Tibial nerve (tissue), 4 donors: ENCODE measurements around the gene SERPINA1. TPM values are rescaled to one million over a fixed set of nuclear protein-coding genes. Genes with fewer than 3 reads are reported as not detected.
"Not testable (repeated sequence)": the region's sequence is repeated elsewhere in the genome, so short reads cannot be mapped to it uniquely, and the experiment has no call there.

ENCODE experiments used
- DNase-seq, 2 donors: peaks; one replicate each; pipeline ENCODE4 v3.0.0-alpha.2; 2019; ENCODE audit warnings: low spot score in 2 of 2
- H3K27ac ChIP-seq, 4 donors: fragments of 200-600 bp; sonication (generic) in 3 of 4; one replicate each; pipeline ENCODE4 v1.5.1; 2017 to 2019; ENCODE audit warnings: mild to moderate bottlenecking in 1 of 4
- H3K27me3 ChIP-seq, 2 donors: fragments of 200-600 bp; sonication (generic) in 1 of 2; one replicate each; pipeline versions ENCODE4 v1.5.1 to v1.6.0; 2017 to 2019
- H3K36me3 ChIP-seq, 3 donors: fragments of 200-600 bp; sonication (generic); one replicate each; pipeline ENCODE4 v1.5.1; 2018 to 2019
- H3K4me1 ChIP-seq, 4 donors: fragments of 200-600 bp; sonication (generic) in 3 of 4; one replicate each; pipeline ENCODE4 v1.5.1; 2017 to 2019
- H3K4me3 ChIP-seq, 4 donors: fragments of 200-600 bp; sonication (generic) in 3 of 4; one replicate each; pipeline ENCODE4 v1.5.1; 2017 to 2019; ENCODE audit warnings: mild to moderate bottlenecking in 1 of 4, moderate library complexity in 1 of 4
- H3K9me3 ChIP-seq, 4 donors: fragments of 200-600 bp; sonication (generic) in 3 of 4; one replicate each; pipeline ENCODE4 v1.5.1; 2017 to 2019
- EP300 ChIP-seq, 2 donors: sonication (generic); formaldehyde crosslinking; IDR thresholded peaks; one replicate each; pipeline ENCODE4 v1.6.1; 2017; ENCODE audit warnings: antibody characterized with exemption in 2 of 2, mild to moderate bottlenecking in 1 of 2
- POLR2A ChIP-seq, 2 donors: fragments of 450-650 bp; IDR thresholded peaks; one replicate each; pipeline ENCODE4 v1.6.1; 2017; ENCODE audit warnings: antibody characterized with exemption in 2 of 2, mild to moderate bottlenecking in 2 of 2, moderate library complexity in 2 of 2
- WGBS, 2 donors: methylation state at CpG; one replicate each; pipeline ENCODE4 v1.1.5; 2018; 5-methylcytosine and 5-hydroxymethylcytosine counted together
- total RNA-seq, 4 donors: library from RNA; depleted of rRNA; stranded (reverse); fragments of >200 nt; gene quantifications; one replicate each; pipeline ENCODE4 v1.1.0, GENCODE V29; 2016
- TF ChIP-seq, protein P1 (sequence below), 5 experiments: fragments of 200-600 bp in 3 of 5; fragments of 450-650 bp in 2 of 5; sonication (generic) in 3 of 5; IDR thresholded peaks; one replicate each; pipeline ENCODE4 v1.5.1; 2016 to 2019; ENCODE audit warnings: antibody characterized with exemption in 5 of 5, mild to moderate bottlenecking in 3 of 5, moderate library complexity in 2 of 5

The SERPINA1 gene
- total RNA-seq, 4 donors from 2014 or later = 5.7 to 13.9 (median 9.0) TPM

DNA sequence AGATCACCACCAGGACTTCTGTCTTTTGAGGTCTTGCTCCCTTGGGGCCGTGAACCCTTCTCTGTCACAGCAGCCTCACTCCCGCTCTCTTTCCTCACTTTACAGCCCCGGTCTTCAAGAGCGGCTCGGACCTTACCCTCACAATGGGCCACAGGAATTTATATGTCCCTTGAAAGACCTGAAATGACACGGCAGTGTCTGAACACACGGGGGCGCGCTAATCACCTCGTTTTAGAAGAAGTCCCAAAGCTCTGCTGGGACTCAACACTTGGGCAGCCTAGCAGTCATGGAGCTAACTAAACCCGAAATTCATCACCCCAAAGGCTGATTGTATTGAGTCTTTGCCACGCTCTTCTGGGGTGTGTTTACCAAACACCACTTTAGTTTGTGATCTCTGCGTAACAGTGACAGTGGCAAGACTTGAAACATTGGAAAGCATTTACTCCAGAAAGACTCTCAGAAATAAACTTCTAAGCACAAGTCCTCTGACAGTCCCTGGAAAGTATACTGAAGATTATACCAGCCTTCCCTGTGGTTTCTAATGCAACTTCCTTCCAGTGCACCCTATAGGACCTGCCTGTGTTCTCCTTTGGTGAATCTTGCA is 35.2 kb upstream of the SERPINA1 start:
- no peak overlapping the region for H3K27ac ChIP-seq
- H3K9me3 ChIP-seq = peaks cover 0 to 3% (median 0%) of the 10 kb centered on the region in 4 donors
- no peaks in the 10 kb centered on the region for H3K4me1 ChIP-seq
- 13 to 14% methylated on average over 13 of the region's 13 CpGs for WGBS, 2 donors
- H3K27me3 ChIP-seq = peaks cover 0 to 4% of the 10 kb centered on the region in 2 donors
- H3K4me3 ChIP-seq = no peak overlapping the region
- peak; percentile 49 to 62 for DNase-seq
- H3K36me3 ChIP-seq = no peaks in the 10 kb centered on the region
- TF ChIP-seq, protein P1, sequence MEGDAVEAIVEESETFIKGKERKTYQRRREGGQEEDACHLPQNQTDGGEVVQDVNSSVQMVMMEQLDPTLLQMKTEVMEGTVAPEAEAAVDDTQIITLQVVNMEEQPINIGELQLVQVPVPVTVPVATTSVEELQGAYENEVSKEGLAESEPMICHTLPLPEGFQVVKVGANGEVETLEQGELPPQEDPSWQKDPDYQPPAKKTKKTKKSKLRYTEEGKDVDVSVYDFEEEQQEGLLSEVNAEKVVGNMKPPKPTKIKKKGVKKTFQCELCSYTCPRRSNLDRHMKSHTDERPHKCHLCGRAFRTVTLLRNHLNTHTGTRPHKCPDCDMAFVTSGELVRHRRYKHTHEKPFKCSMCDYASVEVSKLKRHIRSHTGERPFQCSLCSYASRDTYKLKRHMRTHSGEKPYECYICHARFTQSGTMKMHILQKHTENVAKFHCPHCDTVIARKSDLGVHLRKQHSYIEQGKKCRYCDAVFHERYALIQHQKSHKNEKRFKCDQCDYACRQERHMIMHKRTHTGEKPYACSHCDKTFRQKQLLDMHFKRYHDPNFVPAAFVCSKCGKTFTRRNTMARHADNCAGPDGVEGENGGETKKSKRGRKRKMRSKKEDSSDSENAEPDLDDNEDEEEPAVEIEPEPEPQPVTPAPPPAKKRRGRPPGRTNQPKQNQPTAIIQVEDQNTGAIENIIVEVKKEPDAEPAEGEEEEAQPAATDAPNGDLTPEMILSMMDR (IDR thresholded peaks at IDR 0.05) = peak; percentile 17 to 45 (median 36)
- TF ChIP-seq EP300 (IDR thresholded peaks at IDR 0.05) = no peak

DNA sequence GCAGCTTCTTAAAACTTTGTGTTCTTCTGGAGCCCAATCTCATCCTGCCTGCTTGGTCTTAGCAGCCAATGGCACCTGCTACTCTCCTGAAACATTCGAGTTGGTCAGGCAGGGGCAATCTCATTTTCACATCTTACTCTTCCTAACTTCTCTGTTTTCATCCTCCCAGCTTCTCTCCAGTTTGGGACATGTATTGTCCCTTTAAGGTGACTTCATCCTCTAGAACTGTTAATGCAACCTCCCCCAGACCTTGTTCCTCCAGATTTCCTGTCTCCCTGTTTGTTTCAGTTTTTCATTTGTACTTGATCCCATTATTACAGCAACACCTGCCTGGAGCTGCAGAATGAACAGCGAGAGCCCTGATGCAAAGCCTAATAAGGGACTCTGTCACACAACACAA is 32.9 kb upstream of the SERPINA1 start:
- 58 to 62% methylated on average over 2 of the region's 2 CpGs for WGBS, 2 donors
- H3K4me1 ChIP-seq = no peaks in the 10 kb centered on the region
- TF ChIP-seq, protein P1 (IDR thresholded peaks at IDR 0.05) = no peak
- H3K27me3 ChIP-seq = peaks cover 0 to 4% of the 10 kb centered on the region in 2 donors
- no peak overlapping the region for H3K27ac ChIP-seq
- DNase-seq = no peak
- H3K36me3 ChIP-seq = no peaks in the 10 kb centered on the region
- no peak overlapping the region for H3K4me3 ChIP-seq
- peaks cover 0 to 3% (median 0%) of the 10 kb centered on the region in 4 donors for H3K9me3 ChIP-seq

DNA sequence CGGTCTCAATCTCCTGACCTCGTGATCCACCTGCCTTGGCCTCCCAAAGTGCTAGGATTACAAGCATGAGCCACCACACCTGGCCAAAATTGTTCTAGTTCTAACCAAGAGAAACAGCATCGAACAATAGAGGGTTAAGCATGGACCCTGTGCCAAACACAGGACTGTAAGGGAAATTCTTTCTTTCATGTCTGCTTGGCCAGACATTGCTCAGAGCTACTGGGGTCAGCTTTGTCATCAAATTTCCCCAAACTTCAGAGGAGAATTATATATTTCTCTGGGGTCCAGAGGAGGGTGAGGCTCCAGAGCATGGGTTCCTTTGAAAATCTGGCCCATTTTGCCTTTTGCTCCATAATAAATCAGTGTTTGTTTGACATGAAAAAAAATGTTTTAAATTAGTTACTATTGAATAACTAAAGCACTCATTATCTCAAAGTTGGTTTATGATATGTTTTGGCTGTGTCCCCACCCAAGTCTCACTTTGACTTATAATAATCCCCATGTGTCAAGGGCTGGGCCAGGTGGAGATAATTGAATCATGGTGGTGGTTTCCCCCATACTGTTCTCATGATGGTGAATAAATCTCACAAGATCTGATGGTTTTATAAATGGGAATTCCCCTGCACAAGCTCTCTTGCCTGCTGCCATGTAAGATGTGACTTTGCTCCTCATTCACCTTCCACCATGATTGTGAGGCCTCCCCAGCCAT is 29.2 kb upstream of the SERPINA1 start:
- H3K27me3 ChIP-seq, H3K4me1 ChIP-seq, H3K9me3 ChIP-seq, H3K4me3 ChIP-seq, H3K27ac ChIP-seq, H3K36me3 ChIP-seq, DNase-seq: not testable (repeated sequence)
- 79 to 87% methylated on average over 3 of the region's 3 CpGs for WGBS, 2 donors

DNA sequence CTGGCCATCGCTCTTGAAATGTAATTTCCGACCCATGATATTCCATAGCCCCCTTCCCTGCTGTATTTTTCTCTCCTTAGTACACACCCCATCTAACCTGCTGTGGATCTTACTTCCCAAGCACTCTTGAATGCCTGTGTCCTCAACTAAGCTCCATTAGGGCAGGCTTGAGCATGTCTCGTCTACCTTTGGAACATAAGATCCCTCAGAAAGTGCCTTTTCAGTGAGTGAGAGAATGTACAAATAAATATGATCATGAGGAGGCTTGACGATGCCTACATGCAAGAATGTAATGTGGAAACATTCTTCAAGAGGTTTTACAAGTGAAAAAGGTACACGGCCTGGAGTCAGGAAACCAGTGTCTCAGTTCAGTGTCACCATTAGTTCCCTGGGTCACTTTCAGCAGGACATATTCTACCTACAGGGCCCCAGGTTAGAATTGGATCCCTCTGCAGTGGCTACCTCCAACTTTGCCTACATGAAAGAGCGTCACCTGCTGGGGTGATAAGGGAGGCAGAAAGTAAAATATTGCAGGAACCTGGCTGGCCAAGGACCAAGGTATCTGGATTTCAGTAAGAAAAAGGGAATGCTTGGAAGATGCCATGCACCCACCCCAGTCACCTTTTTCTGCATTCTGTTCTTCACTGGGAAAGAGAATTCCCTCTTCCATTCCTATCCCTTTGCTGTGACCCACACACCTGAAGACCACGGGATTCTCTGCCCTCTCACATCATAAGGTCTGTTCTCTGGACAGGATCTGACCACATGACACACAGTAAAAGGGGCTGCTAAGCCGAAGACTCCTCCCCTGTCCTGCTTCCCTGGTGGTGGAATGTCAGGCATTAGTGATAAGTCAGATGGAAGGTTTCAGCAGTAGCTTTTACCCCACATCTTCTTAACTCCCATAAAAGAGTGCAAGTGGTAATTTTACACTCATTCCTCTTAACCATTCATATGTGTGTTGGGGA is 24.6 kb upstream of the SERPINA1 start:
- DNase-seq = no peak
- H3K9me3 ChIP-seq = peaks cover 0 to 20% (median 0%) of the 10 kb centered on the region in 4 donors
- no peak overlapping the region for H3K4me3 ChIP-seq
- H3K27ac ChIP-seq = no peak overlapping the region
- H3K4me1 ChIP-seq = no peaks in the 10 kb centered on the region
- WGBS, 2 donors = 64 to 73% methylated on average over 8 of the region's 8 CpGs
- H3K36me3 ChIP-seq = no peaks in the 10 kb centered on the region
- no peaks in the 10 kb centered on the region for H3K27me3 ChIP-seq
- no peak for TF ChIP-seq EP300 (IDR thresholded peaks at IDR 0.05)
- no peak for TF ChIP-seq POLR2A (IDR thresholded peaks at IDR 0.05)
- TF ChIP-seq, protein P1 (IDR thresholded peaks at IDR 0.05) = no peak

DNA sequence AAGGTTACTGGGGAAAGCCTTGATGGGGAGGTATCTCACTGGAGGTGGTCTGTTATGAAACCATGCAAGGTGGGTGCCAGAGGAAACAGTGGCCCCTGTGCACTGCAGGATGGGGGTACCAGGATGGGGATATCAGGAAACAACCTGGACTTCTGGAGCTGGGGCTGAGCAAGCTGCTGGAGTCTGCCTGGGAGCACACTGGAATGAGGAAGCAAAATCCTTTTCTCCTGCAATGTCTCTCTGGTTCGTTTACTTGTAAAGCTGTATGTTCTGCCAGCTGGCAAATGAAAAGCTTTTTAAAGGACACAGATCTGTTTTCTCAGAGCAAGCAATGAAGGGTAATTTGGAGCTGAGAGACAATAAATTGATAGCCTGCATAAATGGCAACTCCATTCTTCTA is 23.2 kb upstream of the SERPINA1 start:
- TF ChIP-seq, protein P1 (IDR thresholded peaks at IDR 0.05) = no peak
- no peak for TF ChIP-seq POLR2A (IDR thresholded peaks at IDR 0.05)
- no peak for TF ChIP-seq EP300 (IDR thresholded peaks at IDR 0.05)
- H3K36me3 ChIP-seq = no peaks in the 10 kb centered on the region
- peaks cover 0 to 32% (median 2%) of the 10 kb centered on the region in 4 donors for H3K9me3 ChIP-seq
- H3K4me3 ChIP-seq = no peak overlapping the region
- DNase-seq = no peak
- WGBS, 2 donors = 35% methylated on average over 1 of the region's 1 CpG
- H3K27me3 ChIP-seq = no peaks in the 10 kb centered on the region
- no peak overlapping the region for H3K27ac ChIP-seq
- H3K4me1 ChIP-seq = no peaks in the 10 kb centered on the region

DNA sequence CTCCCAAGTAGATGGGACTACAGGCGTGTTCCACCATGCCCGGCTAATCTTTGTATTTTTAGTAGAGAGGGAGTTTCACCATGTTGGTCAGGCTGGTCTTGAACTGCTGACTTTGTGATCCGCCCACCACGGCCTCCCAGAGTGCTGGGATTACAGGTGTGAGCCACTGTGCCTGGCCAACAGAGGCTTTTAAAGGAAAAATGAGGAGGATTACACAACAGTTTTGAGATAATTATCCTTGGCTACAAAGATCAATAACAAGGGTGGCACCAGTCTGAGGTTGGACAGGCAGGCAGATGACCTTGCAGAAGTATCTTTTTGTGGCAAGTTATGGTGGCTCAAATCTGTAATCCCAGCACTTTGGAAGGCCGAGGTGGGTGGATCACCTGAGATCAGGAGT is 21.0 kb upstream of the SERPINA1 start:
- WGBS, 2 donors = 88% methylated on average over 5 of the region's 5 CpGs
- H3K27me3 ChIP-seq, DNase-seq, H3K4me3 ChIP-seq, H3K4me1 ChIP-seq, H3K36me3 ChIP-seq, H3K27ac ChIP-seq: not testable (repeated sequence)
- H3K9me3 ChIP-seq = peaks cover 0 to 47% (median 2%) of the 10 kb centered on the region in 4 donors
